H9 (cell line): ENCODE measurements around the gene PPIF. TPM values are rescaled to one million over a fixed set of nuclear protein-coding genes. Genes with fewer than 3 reads are reported as not detected.

Experiments used
- DNase-seq: peaks from one replicate; pipeline ENCODE4 v3.0.0-alpha.2; 2017
- H2AFZ ChIP-seq: one replicate; pipeline ENCODE4 v1.6.1; 2013; ENCODE audit warnings: mild to moderate bottlenecking, low read length, control low read depth, moderate library complexity
- H2AK5ac ChIP-seq: 2 replicates; pipeline ENCODE4 v1.6.1; 2013; ENCODE audit warnings: low read length, control low read depth, mixed read lengths; ENCODE audit not compliant: insufficient read length
- H2BK120ac ChIP-seq: one replicate; pipeline ENCODE4 v1.6.1; 2013; ENCODE audit warnings: low read depth, mild to moderate bottlenecking, low read length, control low read depth, inconsistent platforms; ENCODE audit not compliant: poor library complexity, severe bottlenecking
- H2BK12ac ChIP-seq: 2 replicates; pipeline ENCODE4 v1.6.1; 2013; ENCODE audit warnings: low read length, control low read depth, mixed read lengths, low read depth; ENCODE audit not compliant: insufficient read length
- H2BK15ac ChIP-seq: 2 replicates; pipeline ENCODE4 v1.6.1; 2013; ENCODE audit warnings: low read depth, low read length, control low read depth
- H2BK20ac ChIP-seq: one replicate; pipeline ENCODE4 v1.6.1; 2013; ENCODE audit warnings: low read depth, mild to moderate bottlenecking, low read length, control low read depth, inconsistent platforms; ENCODE audit not compliant: poor library complexity, severe bottlenecking
- H2BK5ac ChIP-seq: 2 replicates; pipeline ENCODE4 v1.6.1; 2013; ENCODE audit warnings: low read length, control low read depth, mixed read lengths; ENCODE audit not compliant: insufficient read length
- H3K14ac ChIP-seq: 2 replicates; pipeline ENCODE4 v1.6.1; 2013; ENCODE audit warnings: low read length, control low read depth; ENCODE audit not compliant: insufficient read depth
- H3K18ac ChIP-seq: 2 replicates; pipeline ENCODE4 v1.6.1; 2013; ENCODE audit warnings: low read depth, mild to moderate bottlenecking, mixed read lengths, low read length, control low read depth; ENCODE audit not compliant: insufficient read length
- H3K23ac ChIP-seq: 2 replicates; pipeline ENCODE4 v1.6.1; 2013; ENCODE audit warnings: low read length, control low read depth, mixed read lengths, low read depth; ENCODE audit not compliant: insufficient read length
- H3K23me2 ChIP-seq: 2 replicates; pipeline ENCODE4 v1.6.1; 2013; ENCODE audit warnings: low read depth, mild to moderate bottlenecking, mixed read lengths, low read length, control low read depth; ENCODE audit not compliant: insufficient read length, poor library complexity, severe bottlenecking
- H3K27ac ChIP-seq: 2 replicates; pipeline ENCODE4 v1.5.1; 2013; ENCODE audit warnings: low read length, control low read depth, mixed read lengths, low read depth; ENCODE audit not compliant: insufficient read length
- H3K27me3 ChIP-seq: 2 replicates; pipeline ENCODE4 v1.6.1; 2013; ENCODE audit warnings: low read length, control low read depth, inconsistent platforms; ENCODE audit not compliant: insufficient read depth
- H3K4ac ChIP-seq: 2 replicates; pipeline ENCODE4 v1.6.1; 2013; ENCODE audit warnings: low read depth, mild to moderate bottlenecking, control low read depth, inconsistent platforms, low read length, moderate library complexity
- H3K4me1 ChIP-seq: 2 replicates; pipeline ENCODE4 v1.6.1; 2013; ENCODE audit warnings: low read length, control low read depth, inconsistent platforms; ENCODE audit not compliant: insufficient read depth
- H3K4me2 ChIP-seq: 2 replicates; pipeline ENCODE4 v1.6.1; 2013; ENCODE audit warnings: low read length, control low read depth, mixed read lengths; ENCODE audit not compliant: insufficient read length, insufficient read depth
- H3K56ac ChIP-seq: 2 replicates; pipeline ENCODE4 v1.6.1; 2013; ENCODE audit warnings: low read depth, mild to moderate bottlenecking, mixed read lengths, low read length, control low read depth; ENCODE audit not compliant: insufficient read length
- H3K79me1 ChIP-seq: 2 replicates; pipeline ENCODE4 v1.6.1; 2013; ENCODE audit warnings: low read depth, mild to moderate bottlenecking, moderate library complexity, low read length, control low read depth, inconsistent platforms; ENCODE audit not compliant: insufficient read depth, poor library complexity, severe bottlenecking
- H3K79me2 ChIP-seq: 2 replicates; pipeline ENCODE4 v1.6.1; 2013; ENCODE audit warnings: low read length, control low read depth, inconsistent platforms; ENCODE audit not compliant: insufficient read depth
- H3K9ac ChIP-seq: 2 replicates; pipeline ENCODE4 v1.6.1; 2013; ENCODE audit warnings: low read length, control low read depth, mixed read lengths; ENCODE audit not compliant: insufficient read length; ENCODE audit errors: extremely low read depth
- H3K9me3 ChIP-seq: one replicate; pipeline ENCODE4 v1.6.1; 2013; ENCODE audit warnings: low read depth, low read length, inconsistent platforms; ENCODE audit not compliant: control insufficient read depth
- H3T11ph ChIP-seq: one replicate; pipeline ENCODE4 v1.6.1; 2013; ENCODE audit warnings: mild to moderate bottlenecking, low read length, control low read depth, inconsistent platforms
- H4K20me1 ChIP-seq: one replicate; pipeline ENCODE4 v1.6.1; 2013; ENCODE audit not compliant: control insufficient read depth, insufficient read length, insufficient read depth
- H4K5ac ChIP-seq: 2 replicates; pipeline ENCODE4 v1.6.1; 2013; ENCODE audit warnings: low read depth, mild to moderate bottlenecking, mixed read lengths, low read length, control low read depth; ENCODE audit not compliant: insufficient read length
- H4K8ac ChIP-seq: replicated peaks from 2 replicates; pipeline ENCODE4 v1.6.1; 2013; ENCODE audit warnings: low read length, control low read depth, mixed read lengths, low read depth; ENCODE audit not compliant: insufficient read length
- H4K91ac ChIP-seq: 2 replicates; pipeline ENCODE4 v1.6.1; 2013; ENCODE audit warnings: low read depth, mild to moderate bottlenecking, moderate library complexity, mixed read lengths, low read length, control low read depth; ENCODE audit not compliant: insufficient read length
- H3K27ac Mint-ChIP-seq, 3 experiments: 2 replicates in 2 of 3; 3 replicates in 1 of 3; pipeline ENCODE4 v1.8.0; 2020 to 2021; ENCODE audit warnings: mixed read lengths in 3 of 3, mild to moderate bottlenecking in 1 of 3, moderate library complexity in 1 of 3
- H3K27me3 Mint-ChIP-seq: 2 replicates; pipeline ENCODE4 v1.8.0; 2021; ENCODE audit warnings: low read depth, mild to moderate bottlenecking, moderate library complexity, mixed read lengths
- H3K36me3 Mint-ChIP-seq, 3 experiments: 2 replicates in 2 of 3; 3 replicates in 1 of 3; pipeline ENCODE4 v1.8.0; 2020 to 2021; ENCODE audit warnings: low read depth in 3 of 3, mixed read lengths in 3 of 3; ENCODE audit not compliant: insufficient read depth in 1 of 3
- H3K4me1 Mint-ChIP-seq, 2 experiments: 2 replicates each; pipeline ENCODE4 v1.8.0; 2020; ENCODE audit warnings: mixed read lengths in 2 of 2
- H3K4me3 Mint-ChIP-seq, 2 experiments: 2 replicates in 1 of 2; 3 replicates in 1 of 2; pipeline ENCODE4 v1.8.0; 2020 to 2021; ENCODE audit warnings: mild to moderate bottlenecking in 2 of 2, mixed read lengths in 2 of 2, moderate library complexity in 1 of 2
- H3K9me3 Mint-ChIP-seq, 2 experiments: 2 replicates in 1 of 2; 3 replicates in 1 of 2; pipeline ENCODE4 v1.8.0; 2020; ENCODE audit warnings: mild to moderate bottlenecking in 2 of 2, mixed read lengths in 2 of 2, moderate library complexity in 1 of 2
- WGBS: extraction: QIAGEN DNeasy Blood & Tissue Kit; methylation state at CpG from one replicate; pipeline ENCODE4 v1.1.7; 2013; ENCODE audit warnings: missing lambda C conversion rate, low lambda C conversion rate, mixed read lengths; ENCODE audit not compliant: insufficient read length; ENCODE audit errors: extremely low coverage; 5-methylcytosine and 5-hydroxymethylcytosine counted together
- total RNA-seq: library from RNA; stranded (reverse); gene quantifications from 2 replicates; pipeline ENCODE4 v1.2.1, GENCODE V29; 2021
- TF ChIP-seq, protein P1 (sequence below): fragments of 200-600 bp; sonication (generic); conservative IDR thresholded peaks from 3 replicates; pipeline ENCODE4 v1.8.0; 2021; ENCODE audit warnings: antibody characterized with exemption, mild to moderate bottlenecking

PPIF gene
- total RNA-seq, 1 experiment from 2014 or later, result 79.7 TPM

GRCh38 chr10:79335470-79336235 lies 11.6 kb upstream of the PPIF start:
- no peak overlapping the region for H3K56ac ChIP-seq
- H3K4me2 ChIP-seq, result no peak overlapping the region
- no peak overlapping the region for H2BK5ac ChIP-seq
- H3K9ac ChIP-seq, result no peak overlapping the region
- Mint-ChIP-seq H3K27ac (no peak overlapping the region), H3K4me1 (peaks cover 13% of the 10 kb centered on the region in 2 experiments), H3K4me3 (no peak overlapping the region), H3K36me3 (peaks cover 2 to 3% (median 3%) of the 10 kb centered on the region in 3 experiments; a peak in 5 of 7 replicates), H3K27me3 (peaks cover 20% of the 10 kb centered on the region), H3K9me3 (peaks cover 12 to 14% of the 10 kb centered on the region in 2 experiments)
- H2BK12ac ChIP-seq, result no peak overlapping the region
- H2BK15ac ChIP-seq, result no peak overlapping the region
- H2BK120ac ChIP-seq, result no peak overlapping the region
- H3K23ac ChIP-seq, result no peak overlapping the region
- no peaks in the 10 kb centered on the region for H4K20me1 ChIP-seq
- no peak overlapping the region for H2BK20ac ChIP-seq
- no peak overlapping the region for H3K18ac ChIP-seq
- DNase-seq, result no peak
- no peak overlapping the region for H3K4ac ChIP-seq
- TF ChIP-seq, protein P1, sequence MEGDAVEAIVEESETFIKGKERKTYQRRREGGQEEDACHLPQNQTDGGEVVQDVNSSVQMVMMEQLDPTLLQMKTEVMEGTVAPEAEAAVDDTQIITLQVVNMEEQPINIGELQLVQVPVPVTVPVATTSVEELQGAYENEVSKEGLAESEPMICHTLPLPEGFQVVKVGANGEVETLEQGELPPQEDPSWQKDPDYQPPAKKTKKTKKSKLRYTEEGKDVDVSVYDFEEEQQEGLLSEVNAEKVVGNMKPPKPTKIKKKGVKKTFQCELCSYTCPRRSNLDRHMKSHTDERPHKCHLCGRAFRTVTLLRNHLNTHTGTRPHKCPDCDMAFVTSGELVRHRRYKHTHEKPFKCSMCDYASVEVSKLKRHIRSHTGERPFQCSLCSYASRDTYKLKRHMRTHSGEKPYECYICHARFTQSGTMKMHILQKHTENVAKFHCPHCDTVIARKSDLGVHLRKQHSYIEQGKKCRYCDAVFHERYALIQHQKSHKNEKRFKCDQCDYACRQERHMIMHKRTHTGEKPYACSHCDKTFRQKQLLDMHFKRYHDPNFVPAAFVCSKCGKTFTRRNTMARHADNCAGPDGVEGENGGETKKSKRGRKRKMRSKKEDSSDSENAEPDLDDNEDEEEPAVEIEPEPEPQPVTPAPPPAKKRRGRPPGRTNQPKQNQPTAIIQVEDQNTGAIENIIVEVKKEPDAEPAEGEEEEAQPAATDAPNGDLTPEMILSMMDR, result no peak
- H3K9me3 ChIP-seq, result no peaks in the 10 kb centered on the region
- H3K27ac ChIP-seq, result no peak overlapping the region
- H3K4me1 ChIP-seq, result no peaks in the 10 kb centered on the region
- WGBS, result no CpG with 5 or more reads among the region's 13 CpGs
- H3K23me2 ChIP-seq, result no peaks in the 10 kb centered on the region
- H3K79me1 ChIP-seq, result no peaks in the 10 kb centered on the region
- H3K14ac ChIP-seq, result no peak overlapping the region; the same call in 1 of the 2 replicates
- H4K8ac ChIP-seq, result no peak overlapping the region
- H2AK5ac ChIP-seq, result no peak overlapping the region
- H3K27me3 ChIP-seq, result no peaks in the 10 kb centered on the region
- no peaks in the 10 kb centered on the region for H3K79me2 ChIP-seq
- no peak overlapping the region for H2AFZ ChIP-seq
- no peak overlapping the region for H4K91ac ChIP-seq
- no peak overlapping the region for H4K5ac ChIP-seq
- H3T11ph ChIP-seq, result no peak overlapping the region
